HEK293 (cell line): ENCODE data around the gene MTHFD1L.

Source experiments
- CTCF ChIA-PET: fragments of 350-600 bp; formaldehyde crosslinking; extraction: SDS; loops from one replicate; lab custom pipeline; 2021; ENCODE audit warnings: antibody characterized with exemption; lab: Yijun Ruan, JAX
- POLR2A ChIA-PET: fragments of 300-600 bp; formaldehyde crosslinking; extraction: SDS; loops from one replicate; lab custom pipeline; 2020; ENCODE audit warnings: antibody characterized with exemption, inconsistent platforms; lab: Yijun Ruan, JAX
- H3K27ac ChIP-seq: fragments of 200-500 bp; sonication (Bioruptor generic); 2 replicates; pipeline ENCODE4 v1.5.1; 2014; ENCODE audit warnings: low read depth, low read length, control low read depth, inconsistent platforms; ENCODE audit errors: extremely low read depth
- H3K36me3 ChIP-seq, 2 experiments: fragments of 200-500 bp in 1 of 2; sonication (Bioruptor generic) in 1 of 2; 1 replicate in 1 of 2; 2 replicates in 1 of 2; pipeline ENCODE4 v1.5.1; 2014 to 2017; ENCODE audit warnings: inconsistent platforms in 2 of 2, low read length in 2 of 2; ENCODE audit not compliant: control insufficient read depth in 2 of 2, insufficient read depth in 1 of 2
- H3K4me1 ChIP-seq: fragments of 200-500 bp; sonication (Bioruptor generic); 2 replicates; pipeline ENCODE4 v1.5.1; 2014; ENCODE audit warnings: mild to moderate bottlenecking, low read length, inconsistent platforms; ENCODE audit not compliant: control insufficient read depth, insufficient read depth
- H3K4me3 ChIP-seq: 2 replicates; pipeline ENCODE4 v1.5.1; 2011; ENCODE audit warnings: low read depth, mild to moderate bottlenecking, control low read depth, low read length, moderate library complexity
- H3K9me3 ChIP-seq: fragments of 200-500 bp; sonication (Bioruptor generic); 2 replicates; pipeline ENCODE4 v1.5.1; 2014; ENCODE audit warnings: low read depth, low read length, inconsistent platforms; ENCODE audit not compliant: control insufficient read depth, insufficient read depth
- KLF1 ChIP-seq: fragments of 450-650 bp; formaldehyde crosslinking; IDR thresholded peaks from 2 replicates; pipeline ENCODE4 v1.5.1; 2016; ENCODE audit warnings: missing biosample characterization, missing genetic modification characterization
- PRDM10 ChIP-seq: fragments of 450-650 bp; formaldehyde crosslinking; IDR thresholded peaks from 2 replicates; pipeline ENCODE4 v1.5.1; 2016; ENCODE audit warnings: missing biosample characterization, missing genetic modification characterization
- SP3 ChIP-seq: fragments of 450-650 bp; formaldehyde crosslinking; IDR thresholded peaks from 2 replicates; pipeline ENCODE4 v1.5.1; 2016; ENCODE audit warnings: missing biosample characterization, missing genetic modification characterization
- YY2 ChIP-seq: fragments of 450-650 bp; formaldehyde crosslinking; IDR thresholded peaks from 2 replicates; pipeline ENCODE4 v1.5.1; 2016; ENCODE audit warnings: missing biosample characterization, missing genetic modification characterization
- ZBTB17 ChIP-seq: fragments of 450-650 bp; formaldehyde crosslinking; IDR thresholded peaks from 2 replicates; pipeline ENCODE4 v1.5.1; 2016; ENCODE audit warnings: missing biosample characterization, missing genetic modification characterization
- ZNF146 ChIP-seq: fragments of 450-650 bp; formaldehyde crosslinking; IDR thresholded peaks from 2 replicates; pipeline ENCODE4 v1.5.1; 2016; ENCODE audit warnings: missing biosample characterization, missing genetic modification characterization
- ZNF148 ChIP-seq: fragments of 450-650 bp; formaldehyde crosslinking; IDR thresholded peaks from 2 replicates; pipeline ENCODE4 v1.5.0; 2017; ENCODE audit warnings: missing biosample characterization, missing genetic modification characterization, borderline replicate concordance
- ZNF248 ChIP-seq: fragments of 450-650 bp; formaldehyde crosslinking; IDR thresholded peaks from 2 replicates; pipeline ENCODE4 v1.5.1; 2017; ENCODE audit warnings: missing biosample characterization, missing genetic modification characterization
- ZNF513 ChIP-seq: fragments of 450-650 bp; IDR thresholded peaks from 2 replicates; pipeline ENCODE4 v1.5.1; 2018; ENCODE audit warnings: missing biosample characterization, missing genetic modification characterization
- ZNF626 ChIP-seq: fragments of 450-650 bp; sonication (Bioruptor Pico); formaldehyde crosslinking; IDR thresholded peaks from 2 replicates; pipeline ENCODE4 v1.5.1; 2018; ENCODE audit warnings: missing biosample characterization, missing genetic modification characterization, inconsistent platforms
- ZNF692 ChIP-seq: fragments of 450-650 bp; formaldehyde crosslinking; IDR thresholded peaks from 2 replicates; pipeline ENCODE4 v1.5.1; 2016; ENCODE audit warnings: missing biosample characterization, missing genetic modification characterization
- ZNF747 ChIP-seq: fragments of 450-650 bp; formaldehyde crosslinking; IDR thresholded peaks from 2 replicates; pipeline ENCODE4 v1.5.1; 2016; ENCODE audit warnings: missing biosample characterization, missing genetic modification characterization

Gene MTHFD1L

GRCh38 chr6:150878347-150879213 is 13.1 kb downstream of the MTHFD1L start (continued):
- TF ChIP-seq ZNF513 (tag by site-specific recombination) (no peak), ZNF148 (no peak), PRDM10 (tag by site-specific recombination) (peak; percentile 43)

GRCh38 chr6:150880336-150880735 is 14.8 kb downstream of the MTHFD1L start:
- Histone ChIP-seq H3K27ac (no peak overlapping the region), H3K9me3 (no peaks in the 10 kb centered on the region)
- TF ChIP-seq ZNF692 (tag by site-specific recombination) (no peak), SP3 (tag by site-specific recombination) (0 out of 2 replicates have a peak, but pooled peaks have one; percentile 19), YY2 (peak; percentile 62), ZNF626 (tag by site-specific recombination) (no peak), ZNF747 (tag by site-specific recombination) (no peak), PRDM10 (tag by site-specific recombination) (peak; percentile 21), ZNF248 (no peak), ZNF146 (peak; percentile 47), ZBTB17 (tag by site-specific recombination) (peak; percentile 24; the same call in 1 of the 2 replicates), KLF1 (tag by site-specific recombination) (no peak)
- TF ChIP-seq, all 188 proteins: peak for 5
- ChIA-PET POLR2A (interaction anchor here (1.4 kb wide), 1 partner anchor 14 kb away, joined by 4 read pairs; no protein-coding TSS in a partner anchor), CTCF (interaction anchor here (0.6 to 4.1 kb wide), 5 partner anchors 10 to 1105 kb away, joined by 3 to 18 read pairs (median 6); no protein-coding TSS in a partner anchor)
- H3K4me3 ChIP-seq: no peak overlapping the region
- peaks cover 6% of the 10 kb centered on the region for H3K4me1 ChIP-seq
- peaks cover 4 to 21% of the 10 kb centered on the region in 2 experiments; a peak in 2 of 3 replicates for H3K36me3 ChIP-seq
